Measurements from ENCODE around the gene RAB7B. TPM values are rescaled to one million over a fixed set of nuclear protein-coding genes. Genes with fewer than 3 reads are reported as not detected.

Gene RAB7B
- polyA plus RNA-seq, 2 of the 4 experiments (the other 2 are of a cell fraction) = 0.08 to 0.30 TPM

DNA sequence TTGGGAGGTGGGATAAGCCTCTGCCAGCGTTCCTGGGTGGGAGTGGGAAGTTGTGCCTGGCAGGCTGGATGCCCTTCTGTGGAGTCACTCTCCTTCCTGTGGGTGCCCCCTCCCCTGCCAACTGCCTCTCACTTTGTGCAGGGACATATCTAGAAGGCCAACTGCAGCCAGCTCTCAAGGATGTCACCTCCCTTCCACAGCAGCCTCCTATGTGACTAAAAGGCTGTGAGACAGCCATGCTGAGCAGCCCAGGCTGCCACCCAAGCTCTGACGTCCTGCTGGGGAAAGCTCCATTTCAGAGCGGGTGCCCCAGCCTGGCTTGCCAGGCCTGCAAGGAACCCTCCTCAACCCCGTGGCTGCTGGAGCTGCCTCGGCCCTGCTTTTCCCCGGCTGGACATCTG lies 40.4 kb downstream of the RAB7B start:
- Histone ChIP-seq H3K4me1 (no peaks in the 10 kb centered on the region), H3K4me2 (no peak overlapping the region), H3K4me3 (no peak overlapping the region), H3K27ac (peak overlapping the region in 1 of 2 experiments; percentile 0; a peak in 1 of 6 replicates), H3K9me3 (no peaks in the 10 kb centered on the region)
- ATAC-seq (0 out of 6 replicates have a peak, but pooled peaks of 1 of the 2 experiments have one; percentile 17), FAIRE-seq (no peak), DNase-seq (ENCODE audit: low read depth in 1 of 2, low spot score in 1 of 2) (no peak)
- ChIA-PET CTCF (interaction anchor here (1.2 to 7.4 kb wide), 4 partner anchors 15 to 171 kb away, joined by 4 to 80 read pairs (median 34); no protein-coding TSS in a partner anchor), POLR2A (no interaction called here)
- TF ChIP-seq RARB (CRISPR knock-in tag; IDR thresholded peaks at IDR 0.05) (no peak), PHF8 (IDR thresholded peaks at IDR 0.05; ENCODE audit: borderline replicate concordance, low read depth) (no peak), JUN (IDR thresholded peaks at IDR 0.05) (no peak), EHF (CRISPR knock-in tag; IDR thresholded peaks at IDR 0.05) (no peak)
- WGBS (ENCODE audit: missing lambda C conversion rate) = 69% methylated on average over 6 of the region's 6 CpGs

DNA sequence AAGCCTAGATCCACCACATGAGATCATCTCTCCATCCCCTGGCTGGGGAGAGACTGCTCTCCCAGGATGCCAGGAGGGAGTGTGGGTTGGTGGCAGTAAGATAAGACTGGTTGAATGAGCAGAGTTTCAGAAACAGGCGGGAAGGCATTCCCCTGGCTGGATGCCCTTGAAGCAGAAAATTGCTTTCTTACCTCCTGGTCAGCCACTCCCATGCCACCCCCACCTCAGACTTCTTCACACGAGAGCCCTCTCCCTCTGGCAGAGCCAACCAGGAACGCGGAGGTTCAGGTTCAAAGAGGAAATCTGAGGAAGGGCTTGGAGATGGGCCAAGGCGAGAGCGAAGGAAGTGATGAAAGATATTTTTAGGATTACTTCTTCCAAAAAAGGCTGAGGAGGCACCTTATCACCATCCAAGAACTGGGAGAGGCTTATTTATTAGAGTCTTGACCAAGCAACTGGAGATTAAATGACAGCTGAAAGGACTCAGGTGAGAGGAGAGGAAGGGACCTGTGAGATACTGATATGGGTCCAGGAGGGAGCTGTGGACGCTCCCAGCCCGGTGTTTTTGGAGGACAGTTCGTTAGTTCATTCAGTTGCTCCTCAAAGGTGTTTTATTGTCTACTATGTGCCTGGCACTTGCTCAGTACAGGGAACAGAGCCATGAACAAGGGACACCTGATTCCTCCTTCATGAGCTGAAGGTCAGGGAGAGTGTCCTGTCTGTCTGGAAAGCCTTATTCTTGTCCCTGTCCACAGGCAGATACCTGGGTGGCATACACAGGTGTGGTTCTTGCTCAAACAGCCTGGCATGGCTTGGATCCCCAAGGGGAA lies 41.0 kb downstream of the RAB7B start:
- ATAC-seq = no peak
- no peak for DNase-seq (ENCODE audit: low read depth in 1 of 2, low spot score in 1 of 2)
- Histone ChIP-seq H3K4me1 (no peaks in the 10 kb centered on the region), H3K4me2 (no peak overlapping the region), H3K9me3 (no peaks in the 10 kb centered on the region), H3K27ac (peak overlapping the region in 1 of 2 experiments; percentile 0; a peak in 1 of 6 replicates), H3K4me3 (no peak overlapping the region)
- CTCF ChIA-PET = interaction anchor here (1.2 to 7.4 kb wide), 6 partner anchors 8 to 170 kb away, joined by 4 to 80 read pairs (median 13); no protein-coding TSS in a partner anchor
- no peak for TF ChIP-seq NFE2L2 (conservative IDR thresholded peaks at IDR 0.05; ENCODE audit: low read length)
- no peak for TF ChIP-seq TFCP2L1 (CRISPR knock-in tag; IDR thresholded peaks at IDR 0.05)
- no peak for TF ChIP-seq HOXB5 (CRISPR knock-in tag; IDR thresholded peaks at IDR 0.05)
- TF ChIP-seq RFX5 (IDR thresholded peaks at IDR 0.05) = no peak
- no peak for TF ChIP-seq FOXS1 (CRISPR knock-in tag; IDR thresholded peaks at IDR 0.05)
- no peak for TF ChIP-seq SREBF2 (IDR thresholded peaks at IDR 0.05)
- no peak for TF ChIP-seq JUNB (IDR thresholded peaks at IDR 0.05)
- no peak for TF ChIP-seq ZC3H11A (IDR thresholded peaks at IDR 0.05)
- TF ChIP-seq HEYL (CRISPR knock-in tag; IDR thresholded peaks at IDR 0.05) = no peak
- TF ChIP-seq KDM1A (IDR thresholded peaks at IDR 0.05; ENCODE audit: low read depth) = no peak
- WGBS (ENCODE audit: missing lambda C conversion rate) = 83% methylated on average over 9 of the region's 9 CpGs
- FAIRE-seq = no peak
- POLR2A ChIA-PET = no interaction called here

DNA sequence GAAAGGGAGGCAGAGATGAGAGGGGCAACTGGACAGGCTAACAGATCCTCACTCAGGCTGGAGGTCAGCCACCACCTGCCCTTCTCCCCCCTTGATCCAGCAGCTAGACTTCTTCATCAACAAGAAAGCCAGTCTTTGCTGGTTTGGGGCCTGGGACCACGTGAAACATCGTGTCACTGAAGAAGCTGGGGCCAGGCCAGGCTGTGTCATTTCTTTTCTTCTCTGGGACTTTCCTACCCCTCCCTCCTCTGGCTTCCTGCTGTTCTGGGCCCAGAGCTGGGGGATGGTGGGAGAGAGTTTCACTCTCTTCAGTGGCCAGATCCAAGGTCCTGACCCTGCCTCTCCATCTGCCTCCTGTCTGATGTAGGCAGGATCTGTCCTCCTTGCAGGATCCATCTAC lies 41.8 kb downstream of the RAB7B start:
- FAIRE-seq (no peak), ATAC-seq (no peak; a peak in 1 of 6 replicates), DNase-seq (ENCODE audit: low read depth in 1 of 2, low spot score in 1 of 2) (no peak)
- ChIA-PET POLR2A (no interaction called here), CTCF (interaction anchor here (1.2 to 7.4 kb wide), 4 partner anchors 8 to 42 kb away, joined by 5 to 80 read pairs (median 31); no protein-coding TSS in a partner anchor)
- Histone ChIP-seq H3K9me3 (no peaks in the 10 kb centered on the region), H3K27ac (0 out of 6 replicates have a peak overlapping the region, but pooled peaks of 1 of the 2 experiments have one; percentile 1), H3K4me1 (no peaks in the 10 kb centered on the region), H3K4me3 (no peak overlapping the region), H3K4me2 (no peak overlapping the region)
- TF ChIP-seq, protein P1, sequence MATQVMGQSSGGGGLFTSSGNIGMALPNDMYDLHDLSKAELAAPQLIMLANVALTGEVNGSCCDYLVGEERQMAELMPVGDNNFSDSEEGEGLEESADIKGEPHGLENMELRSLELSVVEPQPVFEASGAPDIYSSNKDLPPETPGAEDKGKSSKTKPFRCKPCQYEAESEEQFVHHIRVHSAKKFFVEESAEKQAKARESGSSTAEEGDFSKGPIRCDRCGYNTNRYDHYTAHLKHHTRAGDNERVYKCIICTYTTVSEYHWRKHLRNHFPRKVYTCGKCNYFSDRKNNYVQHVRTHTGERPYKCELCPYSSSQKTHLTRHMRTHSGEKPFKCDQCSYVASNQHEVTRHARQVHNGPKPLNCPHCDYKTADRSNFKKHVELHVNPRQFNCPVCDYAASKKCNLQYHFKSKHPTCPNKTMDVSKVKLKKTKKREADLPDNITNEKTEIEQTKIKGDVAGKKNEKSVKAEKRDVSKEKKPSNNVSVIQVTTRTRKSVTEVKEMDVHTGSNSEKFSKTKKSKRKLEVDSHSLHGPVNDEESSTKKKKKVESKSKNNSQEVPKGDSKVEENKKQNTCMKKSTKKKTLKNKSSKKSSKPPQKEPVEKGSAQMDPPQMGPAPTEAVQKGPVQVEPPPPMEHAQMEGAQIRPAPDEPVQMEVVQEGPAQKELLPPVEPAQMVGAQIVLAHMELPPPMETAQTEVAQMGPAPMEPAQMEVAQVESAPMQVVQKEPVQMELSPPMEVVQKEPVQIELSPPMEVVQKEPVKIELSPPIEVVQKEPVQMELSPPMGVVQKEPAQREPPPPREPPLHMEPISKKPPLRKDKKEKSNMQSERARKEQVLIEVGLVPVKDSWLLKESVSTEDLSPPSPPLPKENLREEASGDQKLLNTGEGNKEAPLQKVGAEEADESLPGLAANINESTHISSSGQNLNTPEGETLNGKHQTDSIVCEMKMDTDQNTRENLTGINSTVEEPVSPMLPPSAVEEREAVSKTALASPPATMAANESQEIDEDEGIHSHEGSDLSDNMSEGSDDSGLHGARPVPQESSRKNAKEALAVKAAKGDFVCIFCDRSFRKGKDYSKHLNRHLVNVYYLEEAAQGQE (IDR thresholded peaks at IDR 0.05) = no peak
- TF ChIP-seq JUN (IDR thresholded peaks at IDR 0.05) = no peak
- TF ChIP-seq HDAC2 (IDR thresholded peaks at IDR 0.05) = no peak
- TF ChIP-seq MYC (IDR thresholded peaks at IDR 0.05; ENCODE audit: borderline replicate concordance, low read length) = no peak
- TF ChIP-seq, protein P2, sequence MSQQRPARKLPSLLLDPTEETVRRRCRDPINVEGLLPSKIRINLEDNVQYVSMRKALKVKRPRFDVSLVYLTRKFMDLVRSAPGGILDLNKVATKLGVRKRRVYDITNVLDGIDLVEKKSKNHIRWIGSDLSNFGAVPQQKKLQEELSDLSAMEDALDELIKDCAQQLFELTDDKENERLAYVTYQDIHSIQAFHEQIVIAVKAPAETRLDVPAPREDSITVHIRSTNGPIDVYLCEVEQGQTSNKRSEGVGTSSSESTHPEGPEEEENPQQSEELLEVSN (IDR thresholded peaks at IDR 0.05; ENCODE audit: borderline replicate concordance, low read depth) = no peak
- TF ChIP-seq CBX2 (IDR thresholded peaks at IDR 0.05; ENCODE audit: borderline replicate concordance, low read depth) = no peak
- 8% methylated on average over 2 of the region's 2 CpGs for WGBS (ENCODE audit: missing lambda C conversion rate)
